Glomerular endothelial cell (primary cell): ENCODE results near the gene DAPK2. TPM values are rescaled to one million over a fixed set of nuclear protein-coding genes. Genes with fewer than 3 reads are reported as not detected.

Experiments used
- DNase-seq: peaks from one replicate; pipeline ENCODE4 v3.0.0-alpha.2; 2011; ENCODE audit warnings: low read depth, low spot score; ENCODE audit errors: extremely low read depth
- total RNA-seq: library from RNA; depleted of rRNA; stranded (reverse); fragments of >200 nt; gene quantifications from 2 replicates; pipeline ENCODE4 v1.2.3, GENCODE V29; 2015

The DAPK2 gene
- total RNA-seq, 1 donor from 2014 or later = 22.3 TPM

GRCh38 chr15:63879211-63879610 lies 167.1 kb downstream of the DAPK2 start:
- no peak for DNase-seq

GRCh38 chr15:63877713-63878271 lies 168.5 kb downstream of the DAPK2 start:
- no peak for DNase-seq

- DNase-seq = no peak
Measured at GRCh38 chr15:63876085-63876662, 170.1 kb downstream of the DAPK2 start.

- no peak for DNase-seq
Measured at GRCh38 chr15:63874616-63875015, 171.7 kb downstream of the DAPK2 start.

GRCh38 chr15:63872759-63873510 lies 173.3 kb downstream of the DAPK2 start:
- DNase-seq = no peak

- no peak for DNase-seq
Measured at GRCh38 chr15:63870487-63871209, 175.6 kb downstream of the DAPK2 start.

- DNase-seq = no peak
Measured at GRCh38 chr15:63870043-63870394, 176.3 kb downstream of the DAPK2 start.

- DNase-seq = no peak
Measured at GRCh38 chr15:63869371-63870042, 176.8 kb downstream of the DAPK2 start.

GRCh38 chr15:63864186-63864585 lies 182.1 kb downstream of the DAPK2 start:
- DNase-seq = no peak

- DNase-seq = no peak
Measured at GRCh38 chr15:63861946-63862517, 184.3 kb downstream of the DAPK2 start.

- no peak for DNase-seq
Measured at GRCh38 chr15:63860555-63860954, 185.7 kb downstream of the DAPK2 start.

- DNase-seq = no peak
Measured at GRCh38 chr15:63860155-63860554, 186.1 kb downstream of the DAPK2 start.

- DNase-seq = peak; percentile 95
Measured at GRCh38 chr15:63858881-63859280, 187.4 kb downstream of the DAPK2 start.

GRCh38 chr15:63858448-63858847 lies 187.8 kb downstream of the DAPK2 start:
- DNase-seq = no peak

- DNase-seq = no peak
Measured at GRCh38 chr15:63857461-63857856, 188.8 kb downstream of the DAPK2 start.

Other genes with a start within 250 kb of the DAPK2 start
- gene HERC1, start 212.5 kb downstream of the DAPK2 start, total RNA-seq = 94.7 and 140 TPM in 2 replicates
- 45.4 and 65.0 TPM in 2 replicates for gene CIAO2A, start 47.4 kb upstream of the DAPK2 start, total RNA-seq
- gene SNX1, start 49.5 kb upstream of the DAPK2 start, total RNA-seq = 47.8 and 66.6 TPM in 2 replicates
- gene SNX22, start 105.2 kb upstream of the DAPK2 start, total RNA-seq = 0.64 TPM in 1 of 2 replicates, not detected in the other
- gene PPIB, start 116.5 kb upstream of the DAPK2 start, total RNA-seq = 581 and 692 TPM in 2 replicates